RPMI7951 (cell line): ENCODE measurements around the gene CCRL2. TPM values are rescaled to one million over a fixed set of nuclear protein-coding genes. Genes with fewer than 3 reads are reported as not detected.
"Not testable (repeated sequence)": the region's sequence is repeated elsewhere in the genome, so short reads cannot be mapped to it uniquely, and the experiment has no call there.

Source experiments
- DNase-seq: peaks from one replicate; pipeline ENCODE4 v3.0.0-alpha.2; 2012; ENCODE audit warnings: low read depth
- total RNA-seq: library from RNA; depleted of rRNA; stranded (reverse); fragments of >200 nt; shearing (Covaris generic); gene quantifications from 2 replicates; pipeline ENCODE4 v1.2.3, GENCODE V29; 2014

Gene CCRL2
- total RNA-seq, 1 experiment from 2014 or later: 2.8 TPM

- DNase-seq: no peak
Observed at GRCh38 chr3:46405301-46406019, 1.6 kb upstream of the CCRL2 start.

DNA sequence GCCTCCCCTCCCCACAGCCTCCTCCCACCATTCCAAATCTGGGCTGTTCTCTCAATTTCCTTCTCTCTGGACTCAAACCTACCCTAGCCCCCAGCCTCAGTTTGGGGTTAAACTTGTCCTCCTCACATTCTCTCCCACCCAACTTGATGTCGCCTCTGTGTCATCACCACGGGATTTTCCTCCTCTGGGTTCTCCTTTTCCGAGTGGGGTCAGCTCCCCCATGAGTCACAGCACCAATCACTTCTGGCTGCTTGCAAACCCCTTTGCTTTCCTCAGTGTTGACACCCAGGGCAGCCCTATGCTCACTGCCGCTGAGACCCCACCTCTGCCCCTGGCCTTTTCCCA is 644 bp upstream of the CCRL2 start:
- DNase-seq: no peak

DNA sequence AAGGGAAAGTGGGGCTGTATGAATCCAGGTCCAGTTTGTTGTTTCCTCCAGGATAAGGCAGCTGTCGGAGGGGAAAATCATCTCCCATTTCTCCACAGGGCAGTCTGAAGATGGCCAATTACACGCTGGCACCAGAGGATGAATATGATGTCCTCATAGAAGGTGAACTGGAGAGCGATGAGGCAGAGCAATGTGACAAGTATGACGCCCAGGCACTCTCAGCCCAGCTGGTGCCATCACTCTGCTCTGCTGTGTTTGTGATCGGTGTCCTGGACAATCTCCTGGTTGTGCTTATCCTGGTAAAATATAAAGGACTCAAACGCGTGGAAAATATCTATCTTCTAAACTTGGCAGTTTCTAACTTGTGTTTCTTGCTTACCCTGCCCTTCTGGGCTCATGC is 911 bp downstream of the CCRL2 start:
- no peak for DNase-seq

- no peak for DNase-seq
Observed at GRCh38 chr3:46408853-46409252, 1.8 kb downstream of the CCRL2 start.

GRCh38 chr3:46409739-46410489 is 2.9 kb downstream of the CCRL2 start:
- DNase-seq: no peak

DNA sequence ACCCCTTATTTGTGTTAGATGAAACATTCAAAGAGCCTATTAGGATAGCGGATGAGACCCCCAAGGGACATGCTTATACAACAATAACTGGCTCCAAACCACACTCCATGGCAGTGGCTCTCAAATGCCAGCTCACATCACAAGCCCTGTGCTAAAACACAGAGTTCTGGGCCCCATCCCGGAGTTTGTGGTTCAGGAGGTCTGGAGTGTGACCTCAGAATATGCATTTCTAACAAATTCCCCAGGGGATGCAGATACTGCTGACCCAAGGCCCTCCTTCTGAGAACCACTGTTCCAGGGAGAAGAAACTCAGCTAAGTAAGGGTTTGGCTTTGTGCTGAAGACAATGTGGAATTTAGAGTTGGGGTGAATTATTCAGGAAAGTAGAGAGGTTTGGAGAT is 3.6 kb downstream of the CCRL2 start:
- DNase-seq: peak; percentile 40

DNA sequence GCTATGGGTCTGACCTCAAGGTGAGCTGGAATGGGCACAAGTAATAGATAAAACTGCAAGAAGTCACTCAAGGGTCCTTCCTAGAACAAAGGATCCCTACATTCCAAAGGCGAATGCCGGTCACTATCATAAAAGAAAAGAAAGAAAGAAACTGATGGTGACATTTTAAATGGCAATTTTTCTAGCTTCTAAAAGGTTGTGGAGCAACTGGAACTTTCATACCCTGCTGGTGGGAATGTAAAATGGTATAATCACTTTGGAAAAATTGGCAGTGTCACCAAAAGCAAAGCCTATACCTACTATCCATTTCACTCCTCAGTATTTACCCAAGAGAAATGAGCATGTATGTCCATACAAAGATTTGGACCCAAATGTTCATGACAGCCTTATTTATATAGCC is 4.2 kb downstream of the CCRL2 start:
- no peak for DNase-seq

- DNase-seq: no peak
Observed at GRCh38 chr3:46412786-46413298, 5.8 kb downstream of the CCRL2 start.

DNA sequence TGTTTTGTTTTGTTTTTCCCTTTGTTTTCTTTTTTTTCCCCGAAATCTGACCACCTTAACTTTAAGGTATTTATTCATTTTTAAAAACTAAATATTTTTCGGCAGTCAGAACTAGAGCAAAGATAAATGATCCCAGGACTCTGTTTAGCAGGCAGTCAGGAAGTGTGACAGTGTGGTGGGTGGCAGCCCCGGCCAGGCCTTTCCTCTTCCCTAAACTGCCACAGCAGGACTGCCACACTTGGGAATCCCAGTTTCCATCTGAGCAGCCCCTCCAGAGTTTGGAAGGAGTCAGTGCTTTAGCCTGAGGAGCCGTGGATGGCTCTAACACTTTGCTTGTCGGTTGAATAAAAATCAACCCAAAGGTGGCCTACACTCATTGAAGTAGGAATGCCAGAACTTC is 6.9 kb downstream of the CCRL2 start:
- DNase-seq: no peak

- no peak for DNase-seq
Observed at GRCh38 chr3:46414739-46415138, 7.7 kb downstream of the CCRL2 start.

GRCh38 chr3:46416125-46416810 is 9.2 kb downstream of the CCRL2 start:
- no peak for DNase-seq

- no peak for DNase-seq
Observed at GRCh38 chr3:46416811-46417510, 9.9 kb downstream of the CCRL2 start.

GRCh38 chr3:46417841-46418611 is 11.0 kb downstream of the CCRL2 start:
- no peak for DNase-seq

GRCh38 chr3:46419816-46420215 is 12.8 kb downstream of the CCRL2 start:
- DNase-seq: no peak

DNA sequence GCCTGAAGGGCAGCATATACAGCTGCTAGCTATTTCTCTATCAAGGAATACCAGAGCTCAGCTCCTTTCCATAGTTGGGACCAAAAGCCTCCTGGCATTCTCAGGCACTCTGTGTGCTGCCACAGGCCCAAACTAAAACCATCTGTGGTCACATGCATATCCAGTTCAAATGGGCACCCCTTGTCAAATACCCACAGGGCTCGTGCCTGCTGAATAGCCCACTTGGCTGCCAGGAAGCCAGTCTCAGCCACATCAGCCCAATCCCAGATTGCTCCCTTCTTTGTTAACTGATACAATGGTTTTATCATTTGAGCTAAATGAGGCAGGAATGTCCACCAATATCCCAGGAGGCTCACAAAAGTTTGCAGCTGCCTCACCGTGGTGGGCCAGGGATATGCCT is 13.9 kb downstream of the CCRL2 start:
- DNase-seq: no peak

DNA sequence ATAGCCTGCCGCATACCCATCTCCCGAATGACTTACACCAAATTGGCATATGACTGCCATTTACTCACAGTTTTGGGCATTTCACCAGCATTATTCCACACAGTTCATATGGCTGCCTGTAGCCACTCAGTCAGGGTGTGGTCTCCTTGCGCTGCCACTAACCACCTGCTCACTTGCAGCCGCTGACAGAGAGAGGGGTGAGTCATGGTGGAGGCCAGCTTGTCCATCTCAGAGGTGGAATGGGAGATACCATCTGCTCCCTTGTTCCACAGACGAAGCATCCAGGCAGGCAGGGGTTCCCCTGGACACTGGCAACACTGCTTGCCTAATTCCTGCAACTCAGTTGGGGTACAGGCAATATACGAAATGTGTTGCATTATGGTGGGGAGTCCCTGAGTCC is 15.6 kb downstream of the CCRL2 start:
- peak; percentile 97 for DNase-seq

DNA sequence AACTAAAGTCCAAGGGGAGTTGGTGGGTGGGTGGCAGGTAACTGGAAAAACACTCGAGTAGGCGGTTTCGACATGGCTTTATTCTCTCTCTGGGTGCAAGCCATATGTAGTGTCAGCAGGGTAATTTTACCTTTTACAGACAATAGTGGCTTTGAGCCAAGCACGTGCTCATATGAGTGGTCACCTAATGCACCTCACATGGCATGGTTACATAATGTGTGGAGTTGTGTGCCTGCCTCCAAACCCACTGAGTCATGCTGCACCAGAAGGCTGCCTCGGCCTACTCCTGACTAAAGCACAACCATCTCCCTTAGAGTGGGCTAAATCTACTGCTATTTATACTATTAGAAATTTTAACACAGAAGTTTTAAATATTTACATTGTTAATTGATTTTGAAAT is 16.5 kb downstream of the CCRL2 start:
- DNase-seq: peak; percentile 77

DNA sequence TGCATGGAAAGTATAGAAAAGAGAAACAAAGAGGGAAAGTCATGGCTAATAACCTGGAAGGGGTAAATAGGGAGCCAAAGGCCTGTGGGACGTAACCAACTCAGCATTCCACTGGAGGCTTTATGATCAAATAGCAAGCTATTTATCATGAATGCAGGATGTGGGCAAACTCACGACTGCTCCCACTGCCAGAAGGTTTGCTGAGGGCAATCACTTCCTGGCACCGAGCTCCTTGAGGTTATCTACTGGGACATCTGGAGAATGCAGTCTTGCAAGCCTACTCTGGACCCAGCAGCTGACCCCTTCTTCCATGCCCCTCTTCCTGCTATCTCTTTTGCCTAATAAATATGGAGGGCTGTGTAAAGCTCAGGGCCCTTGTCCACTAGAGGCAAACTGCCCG is 19.4 kb downstream of the CCRL2 start:
- peak; percentile 83 for DNase-seq

GRCh38 chr3:46427404-46427803 is 20.3 kb downstream of the CCRL2 start:
- DNase-seq: not testable (repeated sequence)

DNA sequence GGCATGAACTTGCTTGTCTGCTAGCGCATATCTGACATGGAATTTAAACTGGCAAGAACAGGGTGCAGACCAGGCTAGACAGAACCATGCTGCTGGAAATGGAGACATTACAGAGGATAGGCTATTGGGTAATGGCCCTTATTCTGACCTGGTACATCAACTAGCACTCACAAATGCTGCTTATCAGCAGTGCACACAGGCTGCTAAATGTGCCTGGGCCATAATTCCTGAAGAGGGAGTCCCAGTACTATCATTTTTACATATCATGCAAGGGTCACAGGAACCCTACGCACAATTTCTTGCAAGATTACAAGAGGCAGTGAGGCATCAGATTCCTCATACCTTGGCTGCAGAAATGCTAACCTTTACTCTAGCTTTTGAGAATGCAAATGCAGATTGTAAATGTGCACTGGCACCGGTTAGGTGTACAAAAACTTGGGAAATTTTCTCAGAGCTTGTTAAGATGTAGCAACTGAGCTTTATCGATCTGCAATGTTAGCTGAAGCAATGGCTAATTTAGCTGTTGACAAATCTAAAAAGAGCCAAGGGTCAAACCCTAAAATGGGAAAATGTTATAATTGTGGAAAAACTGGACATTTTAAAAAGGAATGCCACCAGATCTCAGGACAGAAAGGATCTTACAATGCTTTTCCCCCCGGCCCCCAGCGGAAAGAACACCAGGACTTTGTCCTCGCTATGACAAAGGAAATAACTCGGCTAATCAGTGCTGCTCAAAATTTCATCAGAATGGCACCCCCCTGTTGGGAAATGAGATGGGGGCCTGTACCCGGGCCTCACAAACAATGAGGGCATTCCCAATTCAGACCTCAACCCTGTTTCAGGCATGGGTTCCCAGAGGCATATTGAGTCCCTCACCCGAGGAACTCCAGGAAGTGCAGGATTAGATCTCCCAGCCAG is 21.1 kb downstream of the CCRL2 start:
- peak; percentile 45 for DNase-seq
